ENCODE results near the gene RETREG2. TPM values are rescaled to one million over a fixed set of nuclear protein-coding genes. Genes with fewer than 3 reads are reported as not detected.

RETREG2 gene
- total RNA-seq, 4 donors from 2014 or later = 49.8 to 63.7 (median 57.6) TPM

- H3K4me3 ChIP-seq = no peak overlapping the region
- no peaks in the 10 kb centered on the region for H3K27me3 ChIP-seq
- no peak overlapping the region for H3K27ac ChIP-seq
- TF ChIP-seq EP300 (IDR thresholded peaks at IDR 0.05) = no peak
- TF ChIP-seq CTCF (IDR thresholded peaks at IDR 0.05) = no peak
- no peak for TF ChIP-seq POLR2A (IDR thresholded peaks at IDR 0.05)
- TF ChIP-seq POLR2AphosphoS5 (IDR thresholded peaks at IDR 0.05) = no peak
- WGBS, 2 donors (ENCODE audit: low coverage in 1 of 2) = 80 to 100% methylated on average over 5 to 6 of the region's 16 CpGs
- no peaks in the 10 kb centered on the region for H3K9me3 ChIP-seq
- H3K36me3 ChIP-seq = peaks cover 0 to 77% of the 10 kb centered on the region in 2 donors
- H3K4me1 ChIP-seq = peaks cover 3 to 34% (median 21%) of the 10 kb centered on the region in 3 donors
- no peak for ATAC-seq
Observed at GRCh38 chr2:219221957-219222518, 44.0 kb downstream of the RETREG2 start.

- WGBS, 2 donors (ENCODE audit: low coverage in 1 of 2) = 80 to 100% methylated on average over 4 to 7 of the region's 31 CpGs
- no peak for TF ChIP-seq POLR2A (IDR thresholded peaks at IDR 0.05)
- TF ChIP-seq EP300 (IDR thresholded peaks at IDR 0.05) = no peak
- no peak for TF ChIP-seq POLR2AphosphoS5 (IDR thresholded peaks at IDR 0.05)
- no peak for TF ChIP-seq CTCF (IDR thresholded peaks at IDR 0.05)
- Histone ChIP-seq H3K27ac (no peak overlapping the region), H3K27me3 (no peaks in the 10 kb centered on the region), H3K9me3 (no peaks in the 10 kb centered on the region), H3K36me3 (peaks cover 0 to 81% of the 10 kb centered on the region in 2 donors), H3K4me1 (peaks cover 3 to 34% (median 23%) of the 10 kb centered on the region in 3 donors), H3K4me3 (no peak overlapping the region)
- ATAC-seq = no peak
Observed at GRCh38 chr2:219223831-219224610, 45.9 kb downstream of the RETREG2 start.

- Histone ChIP-seq H3K27me3 (no peaks in the 10 kb centered on the region), H3K4me3 (no peak overlapping the region), H3K9me3 (no peaks in the 10 kb centered on the region), H3K27ac (no peak overlapping the region), H3K36me3 (peaks cover 0 to 70% of the 10 kb centered on the region in 2 donors), H3K4me1 (peaks cover 0 to 23% (median 13%) of the 10 kb centered on the region in 3 donors)
- TF ChIP-seq POLR2A (IDR thresholded peaks at IDR 0.05) (no peak), EP300 (IDR thresholded peaks at IDR 0.05) (no peak), CTCF (IDR thresholded peaks at IDR 0.05) (no peak), POLR2AphosphoS5 (IDR thresholded peaks at IDR 0.05) (no peak)
- WGBS, 2 donors (ENCODE audit: low coverage in 1 of 2) = 80 to 86% methylated on average over 2 of the region's 3 CpGs
- no peak for ATAC-seq
Observed at GRCh38 chr2:219225350-219225749, 47.3 kb downstream of the RETREG2 start.

GRCh38 chr2:219228041-219228910 is 50.2 kb downstream of the RETREG2 start:
- H3K4me3 ChIP-seq = peak overlapping the region; percentile 67 to 78
- ATAC-seq = no peak
- TF ChIP-seq POLR2A (IDR thresholded peaks at IDR 0.05) = no peak
- no peak for TF ChIP-seq POLR2AphosphoS5 (IDR thresholded peaks at IDR 0.05)
- TF ChIP-seq EP300 (IDR thresholded peaks at IDR 0.05) = no peak
- no peak for TF ChIP-seq CTCF (IDR thresholded peaks at IDR 0.05)
- H3K36me3 ChIP-seq = peaks cover 0 to 59% of the 10 kb centered on the region in 2 donors
- no peaks in the 10 kb centered on the region for H3K9me3 ChIP-seq
- H3K27me3 ChIP-seq = no peaks in the 10 kb centered on the region
- H3K4me1 ChIP-seq = peaks cover 0 to 40% (median 19%) of the 10 kb centered on the region in 3 donors
- H3K27ac ChIP-seq = peak overlapping the region; percentile 77 to 96 (median 96)
- 38 to 44% methylated on average over 1 to 4 of the region's 7 CpGs for WGBS, 2 donors (ENCODE audit: low coverage in 1 of 2)
